Natural killer cell (primary cell): ENCODE results near the gene PLPP1. TPM values are rescaled to one million over a fixed set of nuclear protein-coding genes. Genes with fewer than 3 reads are reported as not detected.

Experiments
- ATAC-seq, 3 donors: fragments of 150-1000 bp in 2 of 3; fragments of 200-7000 bp in 1 of 3; cut with Tn5 transposase; 1 replicate in 1 of 3; 2 replicates in 2 of 3; pipeline ENCODE4 v1.10.0; 2021; ENCODE audit warnings: mild to moderate bottlenecking in 2 of 3, moderate library complexity in 2 of 3
- DNase-seq, 2 donors: peaks; one replicate each; pipeline versions ENCODE4 v3.0.0 to v3.0.0-alpha.2; 2013 to 2021; ENCODE audit warnings: mixed read lengths in 1 of 2
- H3K27ac ChIP-seq: one replicate; pipeline ENCODE4 v1.5.1; 2013; ENCODE audit warnings: mild to moderate bottlenecking, low read length
- H3K27me3 ChIP-seq: one replicate; pipeline ENCODE4 v1.6.1; 2013; ENCODE audit warnings: low read length; ENCODE audit not compliant: control insufficient read depth, insufficient read depth
- H3K36me3 ChIP-seq: one replicate; pipeline ENCODE4 v1.6.1; 2013; ENCODE audit warnings: low read length; ENCODE audit not compliant: control insufficient read depth, insufficient read depth
- H3K4me1 ChIP-seq: one replicate; pipeline ENCODE4 v1.6.1; 2013; ENCODE audit warnings: low read length; ENCODE audit not compliant: control insufficient read depth, insufficient read depth
- H3K4me3 ChIP-seq: one replicate; pipeline ENCODE4 v1.5.1; 2013; ENCODE audit warnings: low read length
- H3K9me3 ChIP-seq: one replicate; pipeline ENCODE4 v1.6.1; 2013; ENCODE audit warnings: low read length; ENCODE audit not compliant: control insufficient read depth, insufficient read depth
- H3K27ac Mint-ChIP-seq, 2 donors: one replicate each; pipeline ENCODE4 v1.8.0; 2022; ENCODE audit warnings: mild to moderate bottlenecking in 2 of 2, mixed read lengths in 2 of 2, moderate library complexity in 1 of 2
- H3K27me3 Mint-ChIP-seq, 2 donors: one replicate each; pipeline ENCODE4 v1.8.0; 2022; ENCODE audit warnings: low read depth in 2 of 2, mixed read lengths in 2 of 2
- H3K36me3 Mint-ChIP-seq: one replicate; pipeline ENCODE4 v1.8.0; 2022; ENCODE audit warnings: mixed read lengths
- H3K4me1 Mint-ChIP-seq, 2 donors: one replicate each; pipeline ENCODE4 v1.8.0; 2022; ENCODE audit warnings: mixed read lengths in 2 of 2
- H3K4me3 Mint-ChIP-seq: one replicate; pipeline ENCODE4 v1.8.0; 2022; ENCODE audit warnings: mild to moderate bottlenecking, moderate library complexity, mixed read lengths
- H3K9me3 Mint-ChIP-seq, 2 donors: one replicate each; pipeline ENCODE4 v1.8.0; 2022; ENCODE audit warnings: mixed read lengths in 2 of 2
- CTCF ChIP-seq: fragments of 200-600 bp; IDR thresholded peaks from one replicate; pipeline ENCODE4 v1.8.0; 2022; ENCODE audit warnings: antibody characterized with exemption
- WGBS: methylation state at CpG from one replicate; pipeline ENCODE4 v1.1.7; 2013; ENCODE audit warnings: missing lambda C conversion rate; ENCODE audit not compliant: insufficient coverage; 5-methylcytosine and 5-hydroxymethylcytosine counted together
- intact Hi-C: fragments of 100-400 bp; cut with micrococcal nuclease; formaldehyde crosslinking; loops from one replicate; pipeline ENCODE4 v1.14.2; 2022
- total RNA-seq, 4 donors: library from RNA; stranded (reverse); fragments of 120-200 nt in 1 of 4; gene quantifications; one replicate each; pipeline versions ENCODE4 v1.2.3 to v1.2.4, GENCODE V29; 2013 to 2022

Gene PLPP1
- total RNA-seq, 3 donors from 2014 or later (not counting 1 experiment from before 2014, with no cell fraction given), result 3.3 to 5.5 (median 4.2) TPM

GRCh38 chr5:55409775-55410174, 125.0 kb downstream of the PLPP1 start:
- Histone ChIP-seq H3K27me3 (no peaks in the 10 kb centered on the region), H3K36me3 (peaks cover 61% of the 10 kb centered on the region), H3K27ac (no peak overlapping the region), H3K4me1 (no peaks in the 10 kb centered on the region), H3K9me3 (no peaks in the 10 kb centered on the region), H3K4me3 (no peak overlapping the region)
- DNase-seq (no peak), ATAC-seq (no peak)
- no peaks in the 10 kb centered on the region for H3K27me3 Mint-ChIP-seq
- TF ChIP-seq CTCF, result no peak
- no peak overlapping the region for H3K4me3 Mint-ChIP-seq
- intact Hi-C loops, result no loop called here
- 80% methylated on average over 1 of the region's 1 CpG for WGBS
- H3K36me3 Mint-ChIP-seq, result peaks cover 20% of the 10 kb centered on the region
- H3K9me3 Mint-ChIP-seq, result no peaks in the 10 kb centered on the region
- no peak overlapping the region for H3K27ac Mint-ChIP-seq
- peaks cover 0 to 5% of the 10 kb centered on the region in 2 donors for H3K4me1 Mint-ChIP-seq

- ATAC-seq, result no peak
- intact Hi-C loops, result no loop called here
- no peak overlapping the region for H3K4me3 Mint-ChIP-seq
- H3K27ac Mint-ChIP-seq, result peak overlapping the region in 1 of 2 donors; percentile 1
- H3K4me1 Mint-ChIP-seq, result peaks cover 0 to 5% of the 10 kb centered on the region in 2 donors
- peaks cover 63% of the 10 kb centered on the region for H3K36me3 ChIP-seq
- H3K27me3 ChIP-seq, result no peaks in the 10 kb centered on the region
- TF ChIP-seq CTCF, result no peak
- H3K36me3 Mint-ChIP-seq, result peaks cover 20% of the 10 kb centered on the region
- WGBS, result 96% methylated on average over 3 of the region's 3 CpGs
- H3K27ac ChIP-seq, result no peak overlapping the region
- H3K9me3 ChIP-seq, result no peaks in the 10 kb centered on the region
- no peak for DNase-seq
- H3K27me3 Mint-ChIP-seq, result no peaks in the 10 kb centered on the region
- no peaks in the 10 kb centered on the region for H3K9me3 Mint-ChIP-seq
- H3K4me3 ChIP-seq, result no peak overlapping the region
- no peaks in the 10 kb centered on the region for H3K4me1 ChIP-seq
Observed at GRCh38 chr5:55407984-55408383, 126.8 kb downstream of the PLPP1 start.

GRCh38 chr5:55407059-55407684, 127.6 kb downstream of the PLPP1 start:
- Histone ChIP-seq H3K27me3 (no peaks in the 10 kb centered on the region), H3K9me3 (no peaks in the 10 kb centered on the region), H3K27ac (no peak overlapping the region), H3K36me3 (peaks cover 62% of the 10 kb centered on the region), H3K4me1 (no peaks in the 10 kb centered on the region), H3K4me3 (no peak overlapping the region)
- Mint-ChIP-seq H3K4me1 (peaks cover 0 to 5% of the 10 kb centered on the region in 2 donors), H3K4me3 (no peak overlapping the region), H3K9me3 (no peaks in the 10 kb centered on the region), H3K27ac (peak overlapping the region in 1 of 2 donors; percentile 1), H3K27me3 (no peaks in the 10 kb centered on the region), H3K36me3 (peaks cover 17% of the 10 kb centered on the region)
- ATAC-seq (no peak), DNase-seq (peak in 1 of 2 donors; percentile 58)
- intact Hi-C loops, result no loop called here
- 86% methylated on average over 1 of the region's 1 CpG for WGBS
- TF ChIP-seq CTCF, result no peak

- no peak for TF ChIP-seq CTCF
- 94% methylated on average over 2 of the region's 2 CpGs for WGBS
- peaks cover 65% of the 10 kb centered on the region for H3K36me3 ChIP-seq
- H3K9me3 ChIP-seq, result no peaks in the 10 kb centered on the region
- DNase-seq, result no peak
- Mint-ChIP-seq H3K4me1 (peaks cover 0 to 5% of the 10 kb centered on the region in 2 donors), H3K36me3 (peaks cover 19% of the 10 kb centered on the region), H3K27me3 (no peaks in the 10 kb centered on the region), H3K27ac (no peak overlapping the region), H3K9me3 (no peaks in the 10 kb centered on the region), H3K4me3 (no peak overlapping the region)
- intact Hi-C loops, result no loop called here
- ATAC-seq, result no peak
- no peaks in the 10 kb centered on the region for H3K4me1 ChIP-seq
- no peaks in the 10 kb centered on the region for H3K27me3 ChIP-seq
- H3K27ac ChIP-seq, result no peak overlapping the region
- H3K4me3 ChIP-seq, result no peak overlapping the region
Observed at GRCh38 chr5:55406292-55406691, 128.5 kb downstream of the PLPP1 start.
